ENCODE results near the gene DPY19L2. TPM values are rescaled to one million over a fixed set of nuclear protein-coding genes. Genes with fewer than 3 reads are reported as not detected.
"Not testable (repeated sequence)": the region's sequence is repeated elsewhere in the genome, so short reads cannot be mapped to it uniquely, and the experiment has no call there.

Gene DPY19L2
- total RNA-seq, 1 donor from 2014 or later: 0.36 TPM

DNA sequence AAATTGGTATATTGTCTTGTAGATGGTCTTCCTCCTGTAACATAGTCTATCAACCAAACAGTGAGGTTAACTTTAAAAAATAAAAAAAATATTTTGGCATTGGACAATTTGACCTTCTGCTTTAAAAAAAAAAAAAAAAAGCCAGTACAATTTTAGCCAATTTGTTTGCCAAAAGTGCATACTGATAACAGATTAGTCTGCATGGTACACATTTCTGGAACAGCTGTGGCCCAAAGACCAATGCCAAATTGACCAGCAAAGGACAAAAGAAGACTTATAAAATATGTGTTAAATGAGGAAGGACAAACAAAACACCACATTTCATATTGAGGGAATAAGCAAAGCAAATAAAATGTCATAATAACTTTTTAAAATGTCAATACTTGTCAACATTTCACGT is 20.8 kb upstream of the DPY19L2 start:
- intact Hi-C loops (cut with micrococcal nuclease); H3K27me3 Mint-ChIP-seq (ENCODE audit: insufficient read depth); H3K27ac Mint-ChIP-seq; DNase-seq (ENCODE audit: low spot score); H3K4me1 Mint-ChIP-seq (ENCODE audit: low read depth); H3K9me3 Mint-ChIP-seq; H3K4me3 Mint-ChIP-seq; H3K36me3 Mint-ChIP-seq (ENCODE audit: low read depth): not testable (repeated sequence)

DNA sequence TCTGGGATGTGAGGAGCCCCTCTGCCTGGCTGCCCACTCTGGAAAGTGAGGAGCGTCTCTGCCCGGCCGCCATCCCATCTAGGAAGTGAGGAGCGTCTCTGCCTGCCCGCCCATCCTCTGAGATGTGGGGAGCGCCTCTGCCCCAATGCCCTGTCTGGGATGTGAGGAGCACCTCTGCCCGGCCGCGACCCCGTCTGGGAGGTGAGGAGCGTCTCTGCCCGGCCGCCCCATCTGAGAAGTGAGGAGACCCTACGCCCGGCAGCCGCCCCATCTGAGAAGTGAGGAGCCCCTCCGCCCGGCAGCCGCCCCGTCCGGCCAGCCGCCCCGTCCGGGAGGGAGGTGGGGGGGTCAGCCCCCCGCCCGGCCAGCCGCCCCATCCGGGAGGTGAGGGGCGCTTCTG is 18.3 kb upstream of the DPY19L2 start:
- H3K4me3 Mint-ChIP-seq; H3K27me3 Mint-ChIP-seq (ENCODE audit: insufficient read depth); H3K36me3 Mint-ChIP-seq (ENCODE audit: low read depth); H3K9me3 Mint-ChIP-seq; H3K27ac Mint-ChIP-seq; intact Hi-C loops (cut with micrococcal nuclease); H3K4me1 Mint-ChIP-seq (ENCODE audit: low read depth); DNase-seq (ENCODE audit: low spot score): not testable (repeated sequence)

DNA sequence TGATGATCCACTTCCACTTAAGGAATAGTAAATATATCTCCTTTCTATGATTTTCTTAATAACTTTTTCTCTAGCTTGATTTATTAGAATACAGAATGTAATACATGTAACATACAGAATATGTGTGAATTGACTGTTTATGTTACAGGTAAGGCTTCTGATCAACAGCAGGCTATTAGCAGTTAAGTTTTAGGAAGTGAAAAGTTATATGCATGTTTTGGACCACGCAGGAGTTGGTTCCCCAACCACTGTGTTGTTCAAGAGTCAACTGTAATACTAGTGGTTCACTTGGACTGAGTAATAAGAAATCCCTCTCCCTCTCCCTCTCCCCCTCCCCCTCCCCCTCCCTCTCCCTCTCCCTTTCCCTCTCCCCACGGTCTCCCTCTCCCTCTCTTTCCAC is 17.5 kb upstream of the DPY19L2 start:
- H3K4me1 Mint-ChIP-seq (ENCODE audit: low read depth); DNase-seq (ENCODE audit: low spot score); H3K27ac Mint-ChIP-seq; H3K36me3 Mint-ChIP-seq (ENCODE audit: low read depth); H3K9me3 Mint-ChIP-seq; intact Hi-C loops (cut with micrococcal nuclease); H3K27me3 Mint-ChIP-seq (ENCODE audit: insufficient read depth); H3K4me3 Mint-ChIP-seq: not testable (repeated sequence)

DNA sequence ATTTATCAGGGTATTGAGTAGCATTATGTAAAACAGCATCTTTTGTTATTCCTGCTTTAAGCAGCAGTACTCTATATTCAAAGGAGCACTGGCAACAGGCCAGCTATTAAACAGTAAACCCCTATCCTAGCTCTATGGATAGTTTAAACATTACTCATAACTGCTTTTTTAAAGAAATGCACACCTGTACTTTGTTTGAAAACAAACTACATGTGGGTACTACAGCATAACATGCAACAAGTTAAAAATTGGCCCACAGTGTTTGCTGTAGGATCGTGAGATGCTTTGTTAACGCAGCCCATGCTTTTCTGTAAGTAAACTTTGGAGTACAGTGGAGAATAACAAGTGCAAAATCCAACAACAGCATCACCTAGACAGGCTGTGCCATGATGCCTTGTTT is 14.3 kb upstream of the DPY19L2 start:
- H3K27ac Mint-ChIP-seq; H3K4me3 Mint-ChIP-seq; H3K27me3 Mint-ChIP-seq (ENCODE audit: insufficient read depth); DNase-seq (ENCODE audit: low spot score); H3K36me3 Mint-ChIP-seq (ENCODE audit: low read depth); H3K4me1 Mint-ChIP-seq (ENCODE audit: low read depth); intact Hi-C loops (cut with micrococcal nuclease); H3K9me3 Mint-ChIP-seq: not testable (repeated sequence)

DNA sequence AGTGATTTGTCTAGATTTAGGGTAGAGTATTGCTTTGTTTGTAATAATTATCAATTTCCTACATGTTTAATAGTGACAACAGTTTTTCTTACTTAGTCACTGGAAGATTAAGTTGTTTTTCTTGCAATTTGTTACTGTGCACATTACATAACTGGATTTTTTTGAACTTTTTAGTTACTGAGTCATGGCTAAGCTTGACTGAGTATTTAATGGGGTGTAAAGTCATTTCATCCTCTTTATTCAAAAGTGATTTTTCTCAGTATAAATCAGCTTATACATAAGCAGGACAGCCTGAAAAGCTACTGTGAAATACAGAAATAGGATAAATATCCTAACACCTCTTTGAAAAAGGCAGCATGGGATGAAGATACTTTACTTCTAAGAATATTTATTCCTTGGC is 12.5 kb upstream of the DPY19L2 start:
- H3K9me3 Mint-ChIP-seq; H3K4me1 Mint-ChIP-seq (ENCODE audit: low read depth); H3K27me3 Mint-ChIP-seq (ENCODE audit: insufficient read depth); H3K27ac Mint-ChIP-seq; H3K36me3 Mint-ChIP-seq (ENCODE audit: low read depth); H3K4me3 Mint-ChIP-seq; DNase-seq (ENCODE audit: low spot score); intact Hi-C loops (cut with micrococcal nuclease): not testable (repeated sequence)

DNA sequence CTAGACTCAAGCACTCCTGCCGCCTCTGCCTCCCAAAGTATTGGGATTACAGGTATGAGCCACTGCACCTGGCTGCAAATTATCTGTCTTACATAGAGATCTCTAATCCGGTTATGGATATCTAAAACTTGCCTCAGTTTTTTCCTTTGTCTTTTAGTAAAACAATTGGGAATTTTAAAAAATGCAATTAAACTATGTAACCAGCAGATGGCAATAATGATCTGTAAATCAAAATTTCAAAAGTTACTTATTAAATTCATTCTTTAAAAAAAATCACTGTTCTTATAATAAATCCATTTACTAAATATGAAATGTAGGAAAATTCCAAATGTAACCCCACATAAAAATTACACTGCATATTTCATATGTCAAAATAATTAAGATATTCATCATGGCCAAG is 4.3 kb upstream of the DPY19L2 start:
- not testable (repeated sequence) for DNase-seq (ENCODE audit: low spot score); H3K4me1 Mint-ChIP-seq (ENCODE audit: low read depth); H3K27ac Mint-ChIP-seq; H3K4me3 Mint-ChIP-seq; H3K9me3 Mint-ChIP-seq; H3K36me3 Mint-ChIP-seq (ENCODE audit: low read depth)
- H3K27me3 Mint-ChIP-seq (ENCODE audit: insufficient read depth): peaks cover 27% of the 10 kb centered on the region
- intact Hi-C loops (cut with micrococcal nuclease): loop anchor here (1.0 to 5.0 kb wide), 2 partner anchors 130 to 720 kb away; partner anchors contain the start of gene C12orf56

DNA sequence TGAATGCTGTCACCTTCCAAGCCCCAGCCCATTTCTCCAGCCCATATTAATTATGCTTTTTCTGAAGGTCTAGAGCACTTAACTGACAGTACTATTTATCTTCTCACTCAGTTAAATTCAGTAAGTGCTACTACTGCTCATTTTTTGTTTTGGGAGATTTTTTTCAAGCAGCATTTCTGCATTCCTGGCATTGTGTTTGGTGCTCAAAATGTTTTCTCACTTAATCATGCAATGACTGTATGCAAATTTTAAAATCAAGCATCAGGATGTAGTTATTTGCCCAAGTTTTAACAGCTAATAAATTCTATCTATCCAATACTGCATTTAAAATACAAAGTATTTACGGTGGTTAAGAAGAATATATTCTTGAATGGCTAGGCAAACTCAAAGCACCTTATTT is 1.6 kb upstream of the DPY19L2 start:
- not testable (repeated sequence) for H3K9me3 Mint-ChIP-seq
- intact Hi-C loops (cut with micrococcal nuclease): loop anchor here (5.0 kb wide), 1 partner anchor 722 kb away; the partner anchor contains the start of gene C12orf56

DNA sequence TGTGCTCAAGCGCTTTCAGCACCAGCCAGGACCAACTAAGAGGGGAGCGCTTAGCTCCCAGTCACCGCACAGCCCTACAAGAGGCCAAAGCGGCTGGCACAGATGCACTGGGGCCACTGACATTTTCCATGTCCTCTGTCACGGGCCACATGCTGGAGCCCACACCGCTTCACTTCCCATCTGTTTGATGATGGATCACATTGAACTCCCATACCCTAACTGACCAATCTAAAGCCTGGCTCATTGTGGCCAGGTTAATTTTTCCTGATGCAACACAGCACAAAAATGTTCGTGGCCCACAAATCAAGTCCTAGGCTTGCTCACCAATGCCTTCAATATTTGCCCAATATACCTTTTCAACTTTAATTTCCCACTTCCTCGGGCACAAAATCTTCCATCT is 1.1 kb upstream of the DPY19L2 start:
- H3K36me3 Mint-ChIP-seq (ENCODE audit: low read depth); DNase-seq (ENCODE audit: low spot score); intact Hi-C loops (cut with micrococcal nuclease); H3K4me1 Mint-ChIP-seq (ENCODE audit: low read depth); H3K27ac Mint-ChIP-seq; H3K9me3 Mint-ChIP-seq: not testable (repeated sequence)
- Mint-ChIP-seq H3K27me3 (ENCODE audit: insufficient read depth) (peaks cover 40% of the 10 kb centered on the region), H3K4me3 (peak overlapping the region; percentile 79)

More for the DNA sequence above, 1.6 kb upstream of the DPY19L2 start:
- Mint-ChIP-seq H3K4me3 (peak overlapping the region; percentile 38), H3K27me3 (ENCODE audit: insufficient read depth) (peaks cover 39% of the 10 kb centered on the region)
- H3K27ac Mint-ChIP-seq; H3K36me3 Mint-ChIP-seq (ENCODE audit: low read depth); H3K4me1 Mint-ChIP-seq (ENCODE audit: low read depth); DNase-seq (ENCODE audit: low spot score): not testable (repeated sequence)

DNA sequence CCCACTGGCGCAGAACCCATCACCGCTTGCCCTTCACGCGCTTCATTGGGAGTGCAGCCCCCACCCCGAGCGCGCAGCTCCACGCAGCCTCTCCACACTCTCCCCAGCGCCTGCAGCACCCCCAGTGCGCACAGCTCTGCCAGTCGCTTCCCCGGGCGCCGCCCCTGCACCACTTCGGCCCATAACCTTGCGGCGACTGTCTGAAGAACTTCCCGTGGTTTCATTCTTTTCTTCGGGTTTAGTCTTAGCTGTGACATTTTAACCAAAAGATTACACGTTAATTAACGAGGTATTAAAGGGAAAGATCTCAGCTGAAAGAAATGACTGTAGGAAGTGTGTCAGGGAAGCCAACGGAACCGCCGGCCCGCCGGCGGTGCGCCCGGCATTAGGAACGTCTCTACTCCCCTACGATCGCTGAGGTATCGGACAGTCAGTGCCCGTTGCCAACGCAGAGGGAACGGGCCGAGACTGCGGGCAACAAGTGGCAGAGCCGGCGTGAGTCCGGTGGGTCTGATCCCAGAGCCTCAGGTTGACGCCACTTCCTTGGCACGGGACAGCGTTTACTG is 590 bp upstream of the DPY19L2 start:
- intact Hi-C loops (cut with micrococcal nuclease); DNase-seq (ENCODE audit: low spot score): not testable (repeated sequence)

DNA sequence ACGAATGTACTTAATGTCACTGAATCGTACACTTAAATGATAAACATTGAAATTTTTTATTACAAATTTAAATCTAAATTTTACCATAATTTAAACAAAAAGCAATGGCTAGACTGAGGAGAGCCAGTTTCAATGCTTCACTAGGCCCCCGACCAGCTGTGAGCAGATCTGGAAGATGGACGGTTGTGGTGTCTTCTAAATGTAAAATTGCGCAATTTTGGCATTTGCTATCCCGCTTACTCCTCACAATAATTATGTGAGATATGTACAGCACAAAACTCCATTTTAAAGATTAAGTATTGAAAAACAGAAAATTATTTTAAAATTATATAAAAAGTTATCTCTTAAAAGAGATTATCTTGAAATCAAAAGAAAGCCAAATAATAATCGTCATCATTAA is 5.3 kb downstream of the DPY19L2 start:
- DNase-seq (ENCODE audit: low spot score); H3K9me3 Mint-ChIP-seq; H3K4me3 Mint-ChIP-seq; H3K36me3 Mint-ChIP-seq (ENCODE audit: low read depth); intact Hi-C loops (cut with micrococcal nuclease); H3K27ac Mint-ChIP-seq; H3K4me1 Mint-ChIP-seq (ENCODE audit: low read depth): not testable (repeated sequence)
- peaks cover 20% of the 10 kb centered on the region for H3K27me3 Mint-ChIP-seq (ENCODE audit: insufficient read depth)

More for the DNA sequence above, 590 bp upstream of the DPY19L2 start:
- Mint-ChIP-seq H3K4me3 (peak overlapping the region; percentile 79), H3K27me3 (ENCODE audit: insufficient read depth) (peaks cover 42% of the 10 kb centered on the region)
- H3K36me3 Mint-ChIP-seq (ENCODE audit: low read depth); H3K9me3 Mint-ChIP-seq; H3K27ac Mint-ChIP-seq; H3K4me1 Mint-ChIP-seq (ENCODE audit: low read depth): not testable (repeated sequence)

DNA sequence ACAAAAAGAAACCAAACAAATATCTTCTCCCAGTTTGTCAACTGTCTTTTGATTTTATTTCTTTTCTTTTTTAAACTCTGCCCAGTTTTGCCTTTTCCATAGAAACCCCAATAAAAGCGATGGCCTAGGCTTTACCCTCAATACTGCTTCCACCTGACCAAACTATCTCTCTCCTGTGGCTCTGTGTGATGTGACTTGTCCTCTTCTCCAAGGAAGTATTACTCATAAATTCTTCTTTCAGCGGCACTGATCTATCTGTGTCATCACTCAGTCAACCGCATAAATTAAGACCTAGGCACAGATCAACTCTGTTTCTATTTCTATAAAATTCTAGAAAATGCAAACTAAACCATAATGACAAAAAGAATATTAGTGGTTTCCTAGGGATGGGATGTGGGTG is 9.8 kb downstream of the DPY19L2 start:
- H3K9me3 Mint-ChIP-seq; DNase-seq (ENCODE audit: low spot score); intact Hi-C loops (cut with micrococcal nuclease): not testable (repeated sequence)

DNA sequence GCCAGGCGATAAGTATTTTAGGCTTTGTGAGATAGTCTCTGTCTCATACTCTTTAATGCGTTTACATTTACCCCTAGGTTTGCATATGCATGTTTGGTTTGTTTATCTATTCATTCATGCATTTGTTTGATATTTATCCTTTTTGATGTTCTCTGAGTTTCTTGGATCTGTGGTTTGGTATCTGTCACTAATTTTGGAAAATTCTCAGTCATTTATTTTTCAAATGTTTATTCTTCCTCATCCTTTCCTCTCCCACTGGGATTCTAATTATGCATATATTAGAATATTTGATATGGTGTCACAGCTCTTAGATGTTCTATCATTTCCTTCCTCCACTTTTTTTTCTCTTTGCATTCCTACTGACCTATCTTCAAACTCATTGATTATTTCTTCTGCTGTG is 11.9 kb downstream of the DPY19L2 start:
- H3K36me3 Mint-ChIP-seq (ENCODE audit: low read depth); H3K4me1 Mint-ChIP-seq (ENCODE audit: low read depth); H3K9me3 Mint-ChIP-seq; H3K4me3 Mint-ChIP-seq; H3K27me3 Mint-ChIP-seq (ENCODE audit: insufficient read depth); H3K27ac Mint-ChIP-seq; DNase-seq (ENCODE audit: low spot score); intact Hi-C loops (cut with micrococcal nuclease): not testable (repeated sequence)

More for the DNA sequence above, 9.8 kb downstream of the DPY19L2 start:
- not testable (repeated sequence) for H3K4me1 Mint-ChIP-seq (ENCODE audit: low read depth); H3K27me3 Mint-ChIP-seq (ENCODE audit: insufficient read depth); H3K36me3 Mint-ChIP-seq (ENCODE audit: low read depth); H3K27ac Mint-ChIP-seq; H3K4me3 Mint-ChIP-seq

DNA sequence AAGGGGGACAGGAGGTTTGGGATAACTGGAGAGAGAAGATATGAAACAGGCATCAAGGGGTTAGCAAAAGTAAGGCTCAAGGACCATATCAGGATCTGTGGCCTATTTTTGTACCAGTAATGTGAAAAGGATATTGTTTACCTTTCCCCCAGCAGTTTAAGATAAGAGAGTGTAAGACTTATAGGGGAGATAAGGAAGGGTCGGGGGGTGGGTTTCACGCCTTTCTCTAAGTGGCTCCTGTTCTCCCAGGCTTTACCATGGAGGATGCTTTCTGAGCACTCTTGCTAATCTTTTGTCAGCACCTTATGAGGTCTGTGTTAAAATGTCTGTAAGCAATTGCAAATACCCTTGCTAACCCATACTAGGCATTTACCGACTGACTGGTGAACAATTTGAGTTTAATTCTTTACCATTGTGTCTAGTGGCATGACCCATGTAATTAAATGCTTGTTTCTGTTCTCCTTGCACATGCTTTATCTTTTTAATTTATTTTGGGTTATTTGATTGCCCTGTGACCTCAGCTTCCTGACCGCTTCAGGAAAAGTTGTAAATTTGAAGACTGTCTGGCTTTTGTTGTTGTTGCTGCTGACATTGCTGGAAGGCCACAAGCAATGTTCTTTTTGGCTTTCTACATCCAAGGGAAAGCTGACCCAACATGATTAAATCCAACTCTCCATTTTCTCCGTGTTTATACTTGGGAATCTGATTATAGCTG is 12.6 kb downstream of the DPY19L2 start:
- H3K27me3 Mint-ChIP-seq (ENCODE audit: insufficient read depth); H3K27ac Mint-ChIP-seq; H3K4me3 Mint-ChIP-seq; intact Hi-C loops (cut with micrococcal nuclease); H3K4me1 Mint-ChIP-seq (ENCODE audit: low read depth); DNase-seq (ENCODE audit: low spot score); H3K36me3 Mint-ChIP-seq (ENCODE audit: low read depth); H3K9me3 Mint-ChIP-seq: not testable (repeated sequence)

DNA sequence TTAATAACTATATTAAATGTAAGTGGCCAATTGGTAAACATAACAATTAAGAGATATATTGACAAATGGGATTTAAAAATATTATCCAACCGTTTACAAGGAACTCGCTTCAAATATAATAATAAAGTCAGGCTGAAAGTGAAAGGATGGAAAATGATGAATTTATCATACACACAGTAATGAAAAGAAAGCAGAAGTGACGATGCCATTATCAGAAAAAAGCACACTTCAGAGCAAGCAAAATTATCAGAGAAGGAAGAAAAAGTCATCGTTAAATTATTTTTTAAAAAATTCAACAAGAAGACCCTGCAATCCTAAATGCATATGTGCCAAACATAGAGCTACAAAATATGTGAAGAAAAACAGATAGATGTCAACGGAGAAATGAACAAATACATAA is 13.8 kb downstream of the DPY19L2 start:
- DNase-seq (ENCODE audit: low spot score); H3K9me3 Mint-ChIP-seq; H3K36me3 Mint-ChIP-seq (ENCODE audit: low read depth); H3K27me3 Mint-ChIP-seq (ENCODE audit: insufficient read depth); H3K27ac Mint-ChIP-seq; H3K4me1 Mint-ChIP-seq (ENCODE audit: low read depth); H3K4me3 Mint-ChIP-seq; intact Hi-C loops (cut with micrococcal nuclease): not testable (repeated sequence)

All from activated T-helper 1 cell treated with anti-CD3 and anti-CD28 coated beads, Interleukin-12 subunit alpha, Interleukin-12 subunit beta, Interleukin-2, Interleukin-4 antibody, amounts not matched to agents 30 ng/mL and 10 ng/mL and 1 ng/mL, durations not matched to agents 14 hours and 24 hours and 36 hours (primary cell).